Measurements from ENCODE around the gene LRP1B. TPM values are rescaled to one million over a fixed set of nuclear protein-coding genes. Genes with fewer than 3 reads are reported as not detected.

The LRP1B gene
- total RNA-seq, 6 experiments from 2014 or later: 0.06 to 1.7 (median 0.15) TPM; not detected in 1

DNA sequence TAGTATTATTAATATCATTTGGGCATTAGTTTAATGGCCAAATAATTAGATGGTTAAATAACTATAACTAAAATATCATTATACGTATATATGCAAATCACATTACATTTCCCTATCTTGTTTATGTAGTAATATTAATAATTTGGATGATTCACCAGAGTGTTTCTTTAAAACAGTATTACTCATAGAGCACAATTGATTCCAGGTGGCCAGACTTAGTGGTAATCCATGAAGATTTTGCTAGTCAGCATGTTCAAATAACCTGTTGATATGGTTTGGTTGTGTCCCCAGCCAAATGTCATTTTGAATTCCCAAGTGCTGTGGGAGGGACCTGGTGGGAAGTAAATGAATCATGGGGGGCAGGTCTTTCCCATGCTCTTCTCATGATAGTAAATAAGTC, 782.3 kb downstream of the LRP1B start:
- H3K27ac ChIP-seq: no peak overlapping the region
- no peaks in the 10 kb centered on the region for H3K9me3 ChIP-seq
- DNase-seq (no peak), ATAC-seq (no peak)
- no peaks in the 10 kb centered on the region for H3K27me3 ChIP-seq
- TF ChIP-seq POLR2A (IDR thresholded peaks at IDR 0.05): no peak
- WGBS (ENCODE audit: insufficient coverage, low coverage, low lambda C conversion rate, missing lambda C conversion rate): 96% methylated on average over 1 of the region's 1 CpG
- intact Hi-C loops (cut with DNase I): no loop called here
- H3K4me3 ChIP-seq: no peak overlapping the region
- H3K36me3 ChIP-seq: no peaks in the 10 kb centered on the region
- no peaks in the 10 kb centered on the region for H3K4me1 ChIP-seq

GRCh38 chr2:141341444-141341843, 789.4 kb downstream of the LRP1B start:
- DNase-seq (no peak), ATAC-seq (no peak)
- Histone ChIP-seq H3K4me3 (no peak overlapping the region), H3K27me3 (no peaks in the 10 kb centered on the region), H3K36me3 (no peaks in the 10 kb centered on the region), H3K27ac (no peak overlapping the region), H3K4me1 (no peaks in the 10 kb centered on the region), H3K9me3 (no peaks in the 10 kb centered on the region)
- WGBS (ENCODE audit: insufficient coverage, low coverage, low lambda C conversion rate, missing lambda C conversion rate): 52% methylated on average over 2 of the region's 2 CpGs
- intact Hi-C loops (cut with DNase I): no loop called here
- no peak for TF ChIP-seq POLR2A (IDR thresholded peaks at IDR 0.05)
- TF ChIP-seq CTCF (IDR thresholded peaks at IDR 0.05): no peak

DNA sequence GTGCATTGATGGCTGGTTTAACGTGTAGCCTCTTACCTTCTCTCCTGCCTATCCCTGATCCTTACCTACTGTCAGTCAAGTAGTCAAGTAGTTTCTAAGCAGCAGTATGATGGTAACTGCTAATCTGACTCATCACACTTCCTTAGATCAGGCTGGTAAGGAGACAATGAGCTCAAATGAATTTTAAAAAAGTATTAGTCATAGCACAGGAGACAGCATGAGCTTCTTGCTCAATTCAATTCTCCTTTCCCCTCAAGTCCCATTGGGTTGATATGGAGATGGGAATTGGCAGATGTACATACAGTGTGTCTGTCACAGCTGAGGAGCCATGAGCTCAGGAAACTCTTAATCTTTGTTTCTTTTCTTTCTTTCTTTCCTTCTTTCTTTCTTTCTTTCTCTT, 799.7 kb downstream of the LRP1B start:
- H3K27me3 ChIP-seq: no peaks in the 10 kb centered on the region
- no peaks in the 10 kb centered on the region for H3K9me3 ChIP-seq
- intact Hi-C loops (cut with DNase I): no loop called here
- ATAC-seq: peak in 2 of 4 donors; percentile 29 to 63
- 55% methylated on average over 1 of the region's 1 CpG for WGBS (ENCODE audit: insufficient coverage, low coverage, low lambda C conversion rate, missing lambda C conversion rate)
- no peak overlapping the region for H3K27ac ChIP-seq
- H3K4me1 ChIP-seq: no peaks in the 10 kb centered on the region
- H3K4me3 ChIP-seq: no peak overlapping the region
- TF ChIP-seq CTCF (IDR thresholded peaks at IDR 0.05): no peak
- no peak for TF ChIP-seq POLR2A (IDR thresholded peaks at IDR 0.05)
- no peak for DNase-seq
- no peaks in the 10 kb centered on the region for H3K36me3 ChIP-seq

- Histone ChIP-seq H3K9me3 (no peaks in the 10 kb centered on the region), H3K27me3 (no peaks in the 10 kb centered on the region), H3K36me3 (no peaks in the 10 kb centered on the region), H3K4me1 (no peaks in the 10 kb centered on the region), H3K4me3 (no peak overlapping the region), H3K27ac (peak overlapping the region in 1 of 3 donors; percentile 53)
- TF ChIP-seq POLR2A (IDR thresholded peaks at IDR 0.05): no peak
- TF ChIP-seq CTCF (IDR thresholded peaks at IDR 0.05): no peak
- WGBS (ENCODE audit: insufficient coverage, low coverage, low lambda C conversion rate, missing lambda C conversion rate): 44% methylated on average over 1 of the region's 1 CpG
- DNase-seq (no peak), ATAC-seq (peak; percentile 23 to 88 (median 70))
- intact Hi-C loops (cut with DNase I): no loop called here
Measured at GRCh38 chr2:141329964-141330363, 800.9 kb downstream of the LRP1B start.

DNA sequence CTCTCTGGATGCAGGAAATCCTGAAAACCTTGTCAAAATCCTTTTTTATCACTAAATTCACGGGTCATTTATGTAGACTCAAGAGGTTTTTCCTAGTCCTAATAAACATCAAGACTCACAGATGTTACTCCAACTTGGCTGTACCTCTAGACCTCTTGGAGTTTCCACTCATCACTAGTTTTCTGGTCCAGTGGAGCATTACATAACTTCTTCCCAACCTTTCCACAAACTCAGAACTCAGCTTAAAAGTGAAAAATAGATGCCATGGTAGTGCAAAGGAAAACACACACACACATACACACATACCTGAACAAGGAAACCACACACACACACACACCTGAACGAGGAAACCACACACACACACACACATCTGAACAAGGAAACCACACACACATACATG, 807.2 kb downstream of the LRP1B start:
- intact Hi-C loops (cut with DNase I): no loop called here
- ATAC-seq: no peak
- Histone ChIP-seq H3K9me3 (no peaks in the 10 kb centered on the region), H3K27me3 (no peaks in the 10 kb centered on the region), H3K4me3 (no peak overlapping the region), H3K27ac (no peak overlapping the region), H3K36me3 (no peaks in the 10 kb centered on the region), H3K4me1 (no peaks in the 10 kb centered on the region)
- DNase-seq: no peak
- WGBS (ENCODE audit: insufficient coverage, low coverage, low lambda C conversion rate, missing lambda C conversion rate): 50% methylated on average over 2 of the region's 2 CpGs
- no peak for TF ChIP-seq POLR2A (IDR thresholded peaks at IDR 0.05)
- no peak for TF ChIP-seq CTCF (IDR thresholded peaks at IDR 0.05)

All from right lobe of liver (tissue), 6 donors.